HG03558 (cell line): ENCODE results near the gene TBX2.

ENCODE experiments used
- ATAC-seq: cut with Tn5 transposase; IDR thresholded peaks from one replicate; pipeline ENCODE4 v1.9.1; 2021; ENCODE audit warnings: moderate number of reproducible peaks; ENCODE audit not compliant: unreplicated experiment; ENCODE audit errors: extremely low read depth

Gene TBX2

DNA sequence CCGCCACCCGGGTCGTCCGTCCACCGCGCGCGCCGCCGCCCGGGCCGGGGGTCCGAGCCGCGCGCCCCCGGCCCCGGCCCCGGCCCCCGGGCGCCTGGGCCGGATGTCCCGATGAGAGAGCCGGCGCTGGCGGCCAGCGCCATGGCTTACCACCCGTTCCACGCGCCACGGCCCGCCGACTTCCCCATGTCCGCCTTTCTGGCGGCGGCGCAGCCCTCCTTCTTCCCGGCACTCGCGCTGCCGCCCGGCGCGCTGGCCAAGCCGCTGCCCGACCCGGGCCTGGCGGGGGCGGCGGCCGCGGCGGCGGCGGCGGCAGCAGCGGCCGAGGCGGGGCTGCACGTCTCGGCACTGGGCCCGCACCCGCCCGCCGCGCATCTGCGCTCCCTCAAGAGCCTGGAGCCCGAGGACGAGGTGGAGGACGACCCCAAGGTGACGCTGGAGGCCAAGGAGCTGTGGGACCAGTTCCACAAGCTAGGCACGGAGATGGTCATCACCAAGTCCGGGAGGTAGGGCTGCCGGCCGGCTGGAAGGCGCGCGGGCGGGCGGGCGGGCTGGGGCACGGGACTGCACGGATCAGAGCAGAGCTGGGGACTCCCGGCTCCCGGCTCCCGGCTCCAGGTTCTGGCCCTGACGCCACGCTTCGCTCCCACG, 548 bp downstream of the TBX2 start:
- no peak for ATAC-seq

DNA sequence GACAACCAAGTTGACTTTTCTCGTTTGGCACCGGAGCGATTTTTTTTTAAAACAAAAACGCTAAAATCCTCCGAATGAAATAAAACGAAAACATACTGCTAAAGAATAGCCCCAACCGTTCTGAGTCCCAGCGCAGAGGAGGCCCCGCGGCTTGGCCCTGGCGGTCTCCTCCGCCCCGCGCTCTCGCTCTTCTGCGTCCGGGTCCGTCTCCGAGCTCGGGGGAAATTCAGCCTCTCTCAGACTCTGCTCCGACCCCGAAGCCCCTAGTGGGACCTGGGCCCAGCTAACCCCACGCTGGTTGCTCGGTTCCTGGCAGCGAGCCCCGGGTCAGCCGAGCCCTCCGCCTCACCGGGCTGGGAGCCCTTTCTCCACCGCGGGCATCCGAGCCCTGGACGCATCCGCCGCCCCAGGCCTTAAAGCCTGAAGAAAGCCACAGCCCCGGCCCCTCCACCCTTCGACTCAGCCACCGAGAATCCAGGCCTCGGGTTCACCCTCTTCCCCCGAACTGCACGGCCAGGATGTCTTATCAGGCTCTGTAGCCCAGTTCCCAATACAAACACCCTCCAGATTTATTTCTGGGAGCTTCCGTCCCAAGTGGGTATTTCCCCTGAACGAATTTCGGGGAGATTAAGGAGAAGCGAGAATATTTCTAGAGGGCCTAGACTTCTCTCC, 1.2 kb downstream of the TBX2 start:
- no peak for ATAC-seq

DNA sequence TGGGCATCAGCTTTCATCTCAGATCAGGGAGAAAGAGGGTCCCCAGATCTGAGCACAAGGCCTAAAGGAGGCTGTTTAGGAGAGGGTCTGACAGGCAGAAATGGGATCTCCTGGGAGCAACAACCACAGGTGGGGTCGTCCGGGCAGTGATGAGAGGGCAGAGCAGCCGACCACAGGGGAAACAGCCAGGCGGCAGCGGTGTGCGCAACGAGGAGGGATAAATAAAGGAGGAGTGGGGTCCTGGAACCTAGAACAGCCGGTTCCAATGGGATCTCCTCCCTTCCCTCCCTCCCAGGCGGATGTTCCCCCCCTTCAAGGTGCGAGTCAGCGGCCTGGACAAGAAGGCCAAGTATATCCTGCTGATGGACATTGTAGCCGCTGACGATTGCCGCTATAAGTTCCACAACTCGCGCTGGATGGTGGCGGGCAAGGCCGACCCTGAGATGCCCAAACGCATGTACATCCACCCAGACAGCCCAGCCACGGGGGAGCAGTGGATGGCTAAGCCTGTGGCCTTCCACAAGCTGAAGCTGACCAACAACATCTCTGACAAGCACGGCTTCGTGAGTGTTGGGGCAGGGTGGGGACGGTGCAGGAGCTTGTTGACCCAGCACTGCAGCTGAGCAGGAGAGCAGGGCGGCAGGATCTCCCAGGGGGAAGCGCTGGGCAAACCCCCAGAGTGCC, 1.9 kb downstream of the TBX2 start:
- no peak for ATAC-seq

DNA sequence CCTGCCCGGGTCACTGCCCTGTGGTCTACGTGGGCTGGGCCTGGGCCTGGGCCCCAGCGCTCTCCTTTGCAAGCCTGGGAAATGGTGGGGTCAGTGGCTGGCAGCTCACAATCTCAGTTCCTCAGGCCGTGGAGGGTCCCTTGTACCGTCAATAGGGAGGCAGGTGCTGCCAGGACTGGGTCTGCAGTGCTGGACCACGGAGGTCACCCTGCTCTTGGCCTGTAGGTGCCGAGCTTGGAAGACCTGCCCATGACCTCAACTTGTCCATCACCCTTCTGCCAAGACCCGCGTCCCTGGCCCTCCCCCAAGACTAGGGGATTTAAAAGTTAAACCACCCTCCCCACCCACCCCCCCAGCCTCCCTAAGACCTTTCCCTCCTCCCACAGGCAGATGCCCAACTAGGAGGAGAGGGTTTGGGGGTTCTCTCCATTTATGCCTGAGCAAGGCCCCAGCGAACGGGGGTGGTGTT, 2.5 kb downstream of the TBX2 start:
- no peak for ATAC-seq

DNA sequence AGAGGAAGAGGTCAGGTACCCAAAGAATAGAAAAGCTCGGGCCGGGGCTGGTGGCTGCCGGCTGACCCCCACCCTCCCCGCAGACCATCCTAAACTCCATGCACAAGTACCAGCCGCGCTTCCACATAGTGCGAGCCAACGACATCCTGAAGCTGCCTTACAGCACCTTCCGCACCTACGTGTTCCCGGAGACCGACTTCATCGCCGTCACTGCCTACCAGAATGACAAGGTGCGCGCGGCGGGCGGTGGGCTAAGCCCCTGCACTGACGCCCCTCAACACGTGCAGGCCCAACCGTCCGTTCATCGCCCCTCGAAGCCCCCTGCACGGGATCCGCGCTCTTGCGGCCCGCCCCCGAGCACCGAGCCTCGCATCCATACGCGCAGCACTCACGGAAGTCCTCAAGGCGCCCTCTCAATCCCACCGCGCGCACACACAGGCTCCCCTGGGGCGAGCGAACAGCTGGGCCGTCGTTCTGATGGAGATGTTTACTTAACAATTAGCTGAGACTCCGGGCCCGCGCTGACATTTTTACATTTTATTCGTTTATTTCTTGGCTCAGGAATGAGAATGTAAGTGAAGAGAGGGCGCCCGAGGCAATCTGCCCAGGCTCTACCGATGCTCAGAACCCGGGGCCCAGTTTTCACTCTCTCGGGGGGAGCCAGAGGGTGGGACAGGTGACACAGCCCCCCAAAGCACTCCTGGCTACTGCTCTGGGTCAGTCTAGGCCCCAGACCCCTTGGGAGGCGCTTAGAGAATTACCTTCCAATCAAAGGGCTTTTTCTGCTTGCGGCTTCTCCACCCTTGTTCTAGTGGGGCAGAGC, 3.5 kb downstream of the TBX2 start:
- no peak for ATAC-seq

DNA sequence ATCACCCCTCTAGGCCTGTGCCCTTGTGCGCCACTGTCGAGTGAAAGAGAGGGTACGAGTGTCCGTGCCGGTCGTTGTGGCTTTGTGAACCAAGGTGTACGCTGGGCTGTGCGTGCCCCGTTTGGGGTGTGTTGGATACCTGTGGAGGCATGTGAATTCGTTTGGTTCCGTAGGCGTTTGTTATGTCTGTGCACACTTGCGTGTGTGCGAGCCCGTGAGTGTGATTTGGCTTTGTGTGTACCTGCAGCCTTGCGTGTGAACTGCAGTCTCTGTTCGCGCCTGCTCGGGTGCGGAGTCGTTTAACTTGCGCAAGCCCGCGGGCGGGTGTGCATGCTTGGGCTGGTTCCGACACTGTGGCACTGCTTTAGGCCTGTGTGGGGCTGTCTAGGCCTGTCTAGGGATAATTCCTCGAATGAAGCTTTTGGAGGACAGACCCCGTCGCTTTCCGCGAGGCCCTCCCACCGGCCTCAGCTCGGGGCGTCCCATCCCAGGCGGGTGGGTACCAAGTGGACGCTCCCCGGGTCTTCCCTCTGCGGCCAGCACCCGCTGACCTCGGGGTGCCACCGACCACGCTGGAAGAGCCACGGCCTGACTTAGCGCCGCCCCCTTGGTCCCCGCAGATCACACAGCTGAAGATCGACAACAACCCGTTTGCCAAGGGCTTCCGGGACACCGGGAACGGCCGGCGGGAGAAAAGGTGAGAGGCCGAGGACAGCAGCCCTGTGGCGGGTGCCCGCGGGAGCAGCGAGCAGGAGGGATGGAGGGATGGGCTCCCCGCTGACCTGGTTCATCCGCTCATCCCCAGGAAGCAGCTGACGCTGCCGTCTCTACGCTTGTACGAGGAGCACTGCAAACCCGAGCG, 4.4 kb downstream of the TBX2 start:
- ATAC-seq: no peak

DNA sequence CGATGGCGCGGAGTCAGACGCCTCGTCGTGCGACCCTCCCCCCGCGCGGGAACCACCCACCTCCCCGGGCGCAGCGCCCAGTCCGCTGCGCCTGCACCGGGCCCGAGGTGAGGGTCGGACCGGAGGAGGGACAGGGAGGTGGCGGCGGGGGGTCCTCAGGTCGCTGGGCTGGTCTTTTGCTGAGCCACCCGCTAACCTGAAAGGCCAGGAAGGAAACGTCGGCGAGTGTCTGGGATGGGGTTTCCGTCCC, 4.9 kb downstream of the TBX2 start:
- ATAC-seq: no peak

DNA sequence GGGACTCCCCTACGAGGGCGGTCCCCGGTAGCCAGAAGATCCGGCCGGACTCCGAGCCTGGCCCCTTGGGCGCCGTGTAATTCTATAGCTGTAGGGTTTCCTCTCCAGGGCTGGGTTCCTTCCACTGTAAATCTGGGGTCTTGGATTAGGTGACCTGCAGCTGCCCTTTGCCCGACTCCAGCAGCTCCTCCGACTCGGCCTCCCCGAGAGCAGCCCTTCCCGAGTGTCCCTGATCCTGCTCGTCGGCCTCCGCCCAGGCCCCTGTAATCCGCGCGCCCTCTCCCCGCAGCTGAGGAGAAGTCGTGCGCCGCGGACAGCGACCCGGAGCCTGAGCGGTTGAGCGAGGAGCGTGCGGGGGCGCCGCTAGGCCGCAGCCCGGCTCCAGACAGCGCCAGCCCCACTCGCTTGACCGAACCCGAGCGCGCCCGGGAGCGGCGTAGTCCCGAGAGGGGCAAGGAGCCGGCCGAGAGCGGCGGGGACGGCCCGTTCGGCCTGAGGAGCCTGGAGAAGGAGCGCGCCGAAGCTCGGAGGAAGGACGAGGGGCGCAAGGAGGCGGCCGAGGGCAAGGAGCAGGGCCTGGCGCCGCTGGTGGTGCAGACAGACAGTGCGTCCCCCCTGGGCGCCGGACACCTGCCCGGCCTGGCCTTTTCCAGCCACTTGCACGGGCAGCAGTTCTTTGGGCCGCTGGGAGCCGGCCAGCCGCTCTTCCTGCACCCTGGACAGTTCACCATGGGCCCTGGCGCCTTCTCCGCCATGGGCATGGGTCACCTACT, 5.5 kb downstream of the TBX2 start:
- ATAC-seq: no peak

DNA sequence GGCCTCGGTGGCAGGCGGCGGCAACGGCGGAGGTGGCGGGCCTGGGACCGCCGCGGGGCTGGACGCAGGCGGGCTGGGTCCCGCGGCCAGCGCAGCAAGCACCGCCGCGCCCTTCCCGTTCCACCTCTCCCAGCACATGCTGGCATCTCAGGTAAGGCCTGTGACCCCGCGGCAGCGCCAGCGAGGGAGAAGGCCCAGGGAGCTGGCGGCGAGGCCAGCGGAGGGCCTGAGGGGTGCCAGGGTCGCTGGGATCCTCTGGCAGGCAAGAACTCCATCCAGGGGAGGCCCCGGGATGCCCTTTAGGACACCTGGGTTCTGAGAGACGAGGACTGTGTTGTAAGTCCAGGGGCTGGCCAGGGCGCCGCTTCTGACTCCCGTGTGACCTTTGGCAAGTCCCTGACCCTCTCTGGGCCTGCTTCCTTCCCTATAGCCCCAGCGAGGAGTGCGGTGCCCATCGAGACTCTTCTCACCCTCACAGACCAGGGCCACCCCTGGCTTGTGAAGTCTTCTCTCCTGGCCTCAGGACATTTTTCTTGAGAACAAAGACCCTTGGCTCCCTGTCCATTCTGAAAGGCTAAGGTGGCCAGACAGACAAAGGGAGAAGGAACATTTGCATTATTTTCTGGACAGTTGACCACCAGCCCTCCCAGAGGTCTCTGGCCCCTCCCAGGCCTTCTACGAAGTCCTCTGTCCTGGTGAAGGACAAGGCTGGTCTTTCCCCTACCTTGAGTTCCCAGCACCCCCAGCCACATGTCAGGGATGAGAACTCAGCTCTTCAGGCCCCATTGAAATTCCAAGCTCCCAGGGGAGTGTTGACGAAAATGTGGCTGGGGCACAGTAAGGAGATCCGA, 6.3 kb downstream of the TBX2 start:
- ATAC-seq: no peak

DNA sequence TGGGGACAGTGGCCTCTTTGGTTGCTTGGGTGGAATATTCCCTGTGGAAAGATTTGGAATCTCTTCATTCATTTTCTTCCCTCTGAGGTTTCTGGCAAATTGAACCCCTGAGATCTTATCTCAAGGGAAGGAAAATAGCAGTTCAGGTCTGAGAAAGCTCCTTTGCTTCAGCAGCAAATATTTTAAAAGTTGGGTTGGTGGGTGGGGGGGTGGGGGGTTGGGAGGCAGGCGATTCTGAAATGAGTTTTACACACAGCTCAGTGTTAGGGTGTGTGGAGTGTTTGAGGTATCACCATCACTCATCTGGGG, 6.8 kb downstream of the TBX2 start:
- no peak for ATAC-seq

DNA sequence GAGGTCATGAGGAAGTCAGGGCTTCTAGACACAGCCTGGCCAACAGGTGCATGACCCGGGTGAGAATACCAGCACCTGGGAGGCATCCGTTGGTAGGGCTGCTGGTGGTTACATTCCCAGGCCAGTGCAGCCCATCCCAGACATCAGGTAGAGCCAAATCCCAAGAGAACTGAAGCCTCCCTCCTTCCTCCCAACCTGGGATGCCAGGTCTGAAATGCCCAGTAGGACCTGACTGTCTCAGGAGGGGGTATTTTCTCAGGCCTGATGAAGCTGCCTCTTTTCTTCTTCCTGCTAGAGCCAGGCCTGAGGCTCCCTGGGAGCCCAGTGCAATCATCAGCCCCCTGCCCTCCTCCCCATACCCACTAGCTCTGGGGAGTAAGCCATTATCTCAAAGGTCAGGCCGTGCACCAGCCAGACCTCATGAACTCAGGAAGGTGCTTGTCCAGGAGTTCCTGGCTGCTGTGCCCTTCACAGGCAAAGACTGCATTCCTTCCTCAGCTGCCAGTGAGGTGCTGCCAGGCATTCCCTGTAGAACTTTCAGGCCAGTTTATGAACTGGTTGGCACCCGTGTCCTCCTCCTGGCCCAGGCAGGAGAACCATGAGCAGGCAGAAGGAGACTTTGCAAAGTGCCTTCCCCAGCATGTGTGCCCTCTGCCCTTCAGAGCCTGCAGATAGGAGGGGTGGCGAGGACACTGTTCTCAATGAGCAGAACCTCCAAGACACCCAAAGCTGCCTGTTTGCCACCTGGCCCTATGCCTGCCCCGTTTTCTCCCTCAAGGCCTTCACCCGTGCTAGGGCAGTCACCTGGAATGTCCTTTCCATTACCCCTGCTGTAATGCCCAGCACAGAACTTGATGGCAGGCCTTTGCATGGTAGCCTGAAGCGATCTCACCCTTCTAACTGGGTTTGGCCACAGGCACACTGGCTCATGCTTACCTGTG, 7.6 kb downstream of the TBX2 start:
- ATAC-seq: no peak

DNA sequence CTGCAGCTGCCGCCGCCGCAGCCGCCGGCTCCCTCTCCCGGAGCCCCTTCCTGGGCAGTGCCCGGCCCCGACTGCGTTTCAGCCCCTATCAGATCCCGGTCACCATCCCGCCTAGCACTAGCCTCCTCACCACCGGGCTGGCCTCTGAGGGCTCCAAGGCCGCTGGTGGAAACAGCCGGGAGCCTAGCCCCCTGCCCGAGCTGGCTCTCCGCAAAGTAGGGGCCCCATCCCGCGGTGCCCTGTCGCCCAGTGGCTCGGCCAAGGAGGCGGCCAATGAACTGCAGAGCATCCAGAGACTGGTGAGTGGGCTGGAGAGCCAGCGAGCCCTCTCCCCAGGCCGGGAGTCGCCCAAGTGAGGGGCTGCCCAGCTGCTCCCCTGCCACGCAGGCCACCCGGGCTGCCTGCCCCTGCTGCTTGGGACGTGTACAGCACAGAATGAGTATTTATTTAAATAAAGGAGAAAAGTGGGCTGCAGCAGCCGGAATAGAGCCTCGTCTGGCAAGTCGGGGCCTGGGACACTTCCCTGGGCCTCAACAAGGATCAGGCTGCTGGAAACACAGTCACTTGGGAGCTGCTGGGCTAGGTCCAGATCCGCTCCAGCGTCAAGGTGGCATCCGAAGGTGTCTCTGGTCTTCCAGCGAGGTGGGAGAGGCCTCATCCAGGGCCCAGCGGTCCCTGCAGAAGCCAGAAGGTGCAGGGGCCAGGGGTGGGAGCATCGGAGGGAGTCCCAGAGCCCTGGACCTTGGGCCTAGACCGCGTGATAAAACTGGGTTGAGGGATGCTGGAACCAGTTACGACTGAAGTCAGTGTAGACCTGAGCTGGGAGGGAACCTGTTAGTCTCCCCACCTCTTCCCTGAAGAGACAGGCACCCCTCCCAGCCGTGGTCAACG, 8.8 kb downstream of the TBX2 start:
- no peak for ATAC-seq

DNA sequence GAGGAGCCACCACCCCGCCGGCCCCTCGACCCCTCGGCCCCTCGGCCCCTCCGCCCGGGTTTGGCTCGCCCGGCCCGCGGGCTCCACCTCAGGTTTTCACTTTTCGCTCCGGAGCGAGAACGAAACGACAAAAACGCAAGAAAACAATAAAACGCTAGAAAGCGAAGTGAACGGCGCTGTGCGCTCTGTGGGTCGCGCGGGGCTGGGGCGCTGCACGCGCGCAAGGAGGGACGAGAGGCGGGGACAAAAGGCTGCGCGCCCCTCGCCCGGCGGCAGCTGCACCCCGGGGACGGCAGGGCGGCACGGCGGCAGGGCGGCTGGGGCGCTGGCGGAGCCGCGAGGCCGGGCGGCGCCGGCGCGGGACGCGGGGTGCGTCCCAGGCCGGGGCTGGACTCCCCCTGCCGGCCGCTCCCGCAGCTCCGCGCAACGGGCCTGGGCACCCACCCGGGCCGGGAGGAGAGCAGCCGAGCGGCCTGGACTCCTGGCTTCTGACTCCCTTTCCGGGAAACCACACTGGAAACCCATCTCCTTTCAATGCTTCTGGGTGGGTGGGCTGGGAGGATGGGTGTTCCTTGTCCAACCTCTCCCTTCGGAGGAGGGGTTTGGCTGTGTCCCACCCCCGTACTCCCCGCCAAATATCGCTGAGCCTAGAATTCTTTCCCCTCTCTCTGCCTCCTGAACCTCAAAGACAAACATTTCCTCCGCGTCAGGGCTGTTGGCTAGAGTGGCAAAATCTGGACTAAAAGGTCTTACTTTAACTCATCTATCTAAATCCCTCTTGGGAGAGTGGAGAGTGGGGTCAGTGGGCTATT, 9.9 kb downstream of the TBX2 start:
- ATAC-seq: no peak

DNA sequence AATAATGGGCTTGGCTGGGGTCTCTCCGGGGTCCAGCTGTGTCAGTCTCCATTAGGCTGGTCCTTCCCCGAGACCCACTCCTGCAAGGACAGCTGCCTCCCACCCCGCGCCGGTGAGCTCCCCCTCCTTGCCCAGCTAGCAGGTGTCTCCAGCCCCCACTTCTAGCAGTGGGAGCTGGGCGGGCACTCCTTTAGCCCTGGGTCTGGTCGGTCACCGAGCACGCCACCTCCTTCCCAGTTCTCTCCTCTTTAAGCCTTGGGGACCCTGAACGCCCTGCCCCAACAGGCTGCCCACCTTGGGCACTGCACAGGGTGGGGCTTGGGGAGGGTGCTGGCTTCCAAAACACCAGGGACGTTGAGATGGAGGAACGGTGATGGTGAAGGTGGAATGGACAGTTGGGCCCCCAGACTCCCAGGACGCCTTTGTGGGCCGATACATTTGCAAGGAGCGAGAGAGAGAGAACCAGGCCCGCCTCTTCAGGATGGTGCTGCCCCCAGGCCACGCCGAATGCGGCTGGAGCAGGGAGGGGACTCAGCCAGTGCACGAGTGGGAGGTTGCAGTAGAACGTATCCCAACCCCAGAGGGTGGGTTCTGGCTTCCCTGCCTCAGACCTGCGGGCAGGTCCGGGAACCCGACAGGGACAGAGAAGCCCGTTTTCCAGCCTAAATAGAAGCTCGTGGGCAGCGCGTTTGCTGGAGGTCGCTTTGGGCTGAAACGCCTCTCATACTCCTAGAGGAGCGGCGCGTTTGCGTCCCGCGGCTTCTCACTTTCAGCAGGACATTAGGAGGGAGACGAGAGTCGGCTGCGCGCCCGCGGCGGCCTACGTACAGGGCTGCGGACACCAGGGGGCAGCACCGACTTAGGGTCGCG, 10.7 kb downstream of the TBX2 start:
- no peak for ATAC-seq

DNA sequence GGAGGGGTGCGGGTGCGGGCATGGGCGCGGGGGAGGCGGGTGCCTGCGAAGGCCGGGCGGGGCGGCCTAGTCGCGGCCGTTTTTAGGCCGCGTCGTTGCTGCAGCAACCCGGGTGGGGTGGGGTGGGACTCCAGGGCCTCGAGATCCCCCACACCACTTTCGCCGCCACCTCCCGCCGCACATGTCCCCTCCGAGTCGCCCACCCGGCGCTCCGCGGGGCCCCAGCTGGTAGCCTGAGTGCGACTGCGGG, 11.3 kb downstream of the TBX2 start:
- no peak for ATAC-seq
